ENCODE data around the gene FAM217A. TPM values are rescaled to one million over a fixed set of nuclear protein-coding genes. Genes with fewer than 3 reads are reported as not detected.
A peak's percentile ranks its signal among the peaks of the same experiment; 100 is the strongest.
"Not testable (repeated sequence)": the region's sequence is repeated elsewhere in the genome, so short reads cannot be mapped to it uniquely, and the experiment has no call there.

The FAM217A gene
- not detected for total RNA-seq
- polyA plus RNA-seq = not detected
- long read RNA-seq, donor 1 = 0 reads
- long read RNA-seq, donor 2 = 0 reads
- long read RNA-seq, donor 3 = 0 reads
- long read RNA-seq, donor 4 = 0 reads

GRCh38 chr6:4078691-4079471 is at the start of gene FAM217A:
FAM217A (minus strand) TSS chr6:4079137; CDS start chr6:4077414, 1,723 bp downstream.
- DNase-seq (peak in 1 of 3 donors; percentile 29), ATAC-seq (peak in 1 of 2 donors; percentile 29)
- H3K27me3 ChIP-seq (ENCODE audit: control insufficient read depth, insufficient read depth) = no peaks in the 10 kb centered on the region
- H3K4me3 ChIP-seq (ENCODE audit: low read length) = no peak within 1 kb of the TSS
- WGBS = 33% methylated on average over 91 of the region's 91 CpGs
- H3K4me1 ChIP-seq (ENCODE audit: control insufficient read depth, insufficient read depth, low read length) = no peaks in the 10 kb centered on the region
- H3K9me3 ChIP-seq (ENCODE audit: control insufficient read depth, low read length) = no peaks in the 10 kb centered on the region
- H3K27ac ChIP-seq (ENCODE audit: low read length) = no peak within 1 kb of the TSS
- intact Hi-C loops (cut with DNase I) = no loop called here

GRCh38 chr6:4128072-4128471 is 49.1 kb upstream of the FAM217A start:
- WGBS = 23% methylated on average over 1 of the region's 1 CpG

GRCh38 chr6:4125933-4126864 is 47.3 kb upstream of the FAM217A start:
- no peaks in the 10 kb centered on the region for H3K4me1 ChIP-seq (ENCODE audit: control insufficient read depth, insufficient read depth, low read length)
- no peak overlapping the region for H3K27ac ChIP-seq (ENCODE audit: low read length)
- H3K9me3 ChIP-seq (ENCODE audit: control insufficient read depth, low read length) = no peaks in the 10 kb centered on the region
- ATAC-seq (peak; percentile 47 to 85), DNase-seq (no peak)
- H3K4me3 ChIP-seq (ENCODE audit: low read length) = no peak overlapping the region
- intact Hi-C loops (cut with DNase I) = no loop called here
- H3K27me3 ChIP-seq (ENCODE audit: control insufficient read depth, insufficient read depth) = no peaks in the 10 kb centered on the region
- 66% methylated on average over 8 of the region's 8 CpGs for WGBS

More at GRCh38 chr6:4128072-4128471, 49.1 kb upstream of the FAM217A start:
- intact Hi-C loops (cut with DNase I) = no loop called here
- ATAC-seq = no peak
- no peaks in the 10 kb centered on the region for H3K4me1 ChIP-seq (ENCODE audit: control insufficient read depth, insufficient read depth, low read length)
- H3K27me3 ChIP-seq (ENCODE audit: control insufficient read depth, insufficient read depth) = no peaks in the 10 kb centered on the region
- no peak for DNase-seq
- H3K27ac ChIP-seq (ENCODE audit: low read length) = no peak overlapping the region
- no peaks in the 10 kb centered on the region for H3K9me3 ChIP-seq (ENCODE audit: control insufficient read depth, low read length)
- no peak overlapping the region for H3K4me3 ChIP-seq (ENCODE audit: low read length)

- 80% methylated on average over 5 of the region's 5 CpGs for WGBS
- intact Hi-C loops (cut with DNase I) = no loop called here
- no peak overlapping the region for H3K27ac ChIP-seq (ENCODE audit: low read length)
- ATAC-seq = peak in 1 of 2 donors; percentile 28
- no peaks in the 10 kb centered on the region for H3K27me3 ChIP-seq (ENCODE audit: control insufficient read depth, insufficient read depth)
- no peak overlapping the region for H3K4me3 ChIP-seq (ENCODE audit: low read length)
- DNase-seq = no peak
- no peaks in the 10 kb centered on the region for H3K4me1 ChIP-seq (ENCODE audit: control insufficient read depth, insufficient read depth, low read length)
- no peaks in the 10 kb centered on the region for H3K9me3 ChIP-seq (ENCODE audit: control insufficient read depth, low read length)
Observed at GRCh38 chr6:4125500-4125899, 46.6 kb upstream of the FAM217A start.

- DNase-seq (no peak), ATAC-seq (no peak)
- no peaks in the 10 kb centered on the region for H3K9me3 ChIP-seq (ENCODE audit: control insufficient read depth, low read length)
- intact Hi-C loops (cut with DNase I) = no loop called here
- WGBS = 10% methylated on average over 1 of the region's 1 CpG
- no peaks in the 10 kb centered on the region for H3K4me1 ChIP-seq (ENCODE audit: control insufficient read depth, insufficient read depth, low read length)
- no peak overlapping the region for H3K4me3 ChIP-seq (ENCODE audit: low read length)
- no peak overlapping the region for H3K27ac ChIP-seq (ENCODE audit: low read length)
- H3K27me3 ChIP-seq (ENCODE audit: control insufficient read depth, insufficient read depth) = no peaks in the 10 kb centered on the region
Observed at GRCh38 chr6:4124351-4124750, 45.4 kb upstream of the FAM217A start.

GRCh38 chr6:4115741-4116140 is 36.8 kb upstream of the FAM217A start:
- intact Hi-C loops (cut with DNase I) = loop anchor here in 1 of 4 donors (5.0 kb wide), 1 partner anchor 63 kb away; no protein-coding TSS in a partner anchor
- H3K4me1 ChIP-seq (ENCODE audit: control insufficient read depth, insufficient read depth, low read length) = no peaks in the 10 kb centered on the region
- H3K27ac ChIP-seq (ENCODE audit: low read length) = no peak overlapping the region
- 94% methylated on average over 4 of the region's 4 CpGs for WGBS
- H3K27me3 ChIP-seq (ENCODE audit: control insufficient read depth, insufficient read depth) = no peaks in the 10 kb centered on the region
- no peak for ATAC-seq
- no peak overlapping the region for H3K4me3 ChIP-seq (ENCODE audit: low read length)
- H3K9me3 ChIP-seq (ENCODE audit: control insufficient read depth, low read length) = no peaks in the 10 kb centered on the region
- DNase-seq = no peak

GRCh38 chr6:4114123-4114522 is 35.2 kb upstream of the FAM217A start:
- no peaks in the 10 kb centered on the region for H3K27me3 ChIP-seq (ENCODE audit: control insufficient read depth, insufficient read depth)
- ATAC-seq (no peak), DNase-seq (no peak)
- 88% methylated on average over 3 of the region's 3 CpGs for WGBS
- no peak overlapping the region for H3K4me3 ChIP-seq (ENCODE audit: low read length)
- no peaks in the 10 kb centered on the region for H3K4me1 ChIP-seq (ENCODE audit: control insufficient read depth, insufficient read depth, low read length)
- H3K27ac ChIP-seq (ENCODE audit: low read length) = no peak overlapping the region
- intact Hi-C loops (cut with DNase I) = no loop called here
- H3K9me3 ChIP-seq (ENCODE audit: control insufficient read depth, low read length) = no peaks in the 10 kb centered on the region

GRCh38 chr6:4113649-4114048 is 34.7 kb upstream of the FAM217A start:
- DNase-seq = no peak
- intact Hi-C loops (cut with DNase I) = no loop called here
- no peak for ATAC-seq
- H3K27me3 ChIP-seq (ENCODE audit: control insufficient read depth, insufficient read depth) = no peaks in the 10 kb centered on the region
- H3K4me3 ChIP-seq (ENCODE audit: low read length) = no peak overlapping the region
- no peak overlapping the region for H3K27ac ChIP-seq (ENCODE audit: low read length)
- no peaks in the 10 kb centered on the region for H3K4me1 ChIP-seq (ENCODE audit: control insufficient read depth, insufficient read depth, low read length)
- H3K9me3 ChIP-seq (ENCODE audit: control insufficient read depth, low read length) = no peaks in the 10 kb centered on the region

GRCh38 chr6:4112366-4112765 is 33.4 kb upstream of the FAM217A start:
- Histone ChIP-seq H3K9me3 (ENCODE audit: control insufficient read depth, low read length) (no peaks in the 10 kb centered on the region), H3K27ac (ENCODE audit: low read length) (no peak overlapping the region), H3K4me1 (ENCODE audit: control insufficient read depth, insufficient read depth, low read length) (no peaks in the 10 kb centered on the region), H3K4me3 (ENCODE audit: low read length) (no peak overlapping the region), H3K27me3 (ENCODE audit: control insufficient read depth, insufficient read depth) (no peaks in the 10 kb centered on the region)
- DNase-seq = no peak
- no peak for ATAC-seq
- WGBS = 93% methylated on average over 3 of the region's 3 CpGs
- intact Hi-C loops (cut with DNase I) = no loop called here

GRCh38 chr6:4109363-4109815 is 30.5 kb upstream of the FAM217A start:
- intact Hi-C loops (cut with DNase I); H3K4me3 ChIP-seq (ENCODE audit: low read length); DNase-seq; H3K27me3 ChIP-seq (ENCODE audit: control insufficient read depth, insufficient read depth); H3K4me1 ChIP-seq (ENCODE audit: control insufficient read depth, insufficient read depth, low read length); H3K9me3 ChIP-seq (ENCODE audit: control insufficient read depth, low read length); H3K27ac ChIP-seq (ENCODE audit: low read length): not testable (repeated sequence)
- 33% methylated on average over 4 of the region's 4 CpGs for WGBS
- ATAC-seq = peak; percentile 68 to 85

- Histone ChIP-seq H3K9me3 (ENCODE audit: control insufficient read depth, low read length) (no peaks in the 10 kb centered on the region), H3K4me3 (ENCODE audit: low read length) (no peak overlapping the region), H3K4me1 (ENCODE audit: control insufficient read depth, insufficient read depth, low read length) (no peaks in the 10 kb centered on the region), H3K27me3 (ENCODE audit: control insufficient read depth, insufficient read depth) (no peaks in the 10 kb centered on the region), H3K27ac (ENCODE audit: low read length) (no peak overlapping the region)
- intact Hi-C loops (cut with DNase I) = no loop called here
- DNase-seq = no peak
- WGBS = 78% methylated on average over 9 of the region's 9 CpGs
- no peak for ATAC-seq
Observed at GRCh38 chr6:4108561-4109093, 29.7 kb upstream of the FAM217A start.

Data from right cardiac atrium (tissue), 5 donors.